GM21723 (cell line): Measurements from ENCODE around the gene MARVELD3.
"Not testable (repeated sequence)": the region's sequence is repeated elsewhere in the genome, so short reads cannot be mapped to it uniquely, and the experiment has no call there.

Source experiments
- ATAC-seq: cut with Tn5 transposase; IDR thresholded peaks from one replicate; pipeline ENCODE4 v1.9.1; 2021; ENCODE audit warnings: mild to moderate bottlenecking, moderate library complexity; ENCODE audit not compliant: unreplicated experiment

The MARVELD3 gene

GRCh38 chr16:71669926-71670536, 44.0 kb downstream of the MARVELD3 start:
- no peak for ATAC-seq

GRCh38 chr16:71670537-71670936, 44.6 kb downstream of the MARVELD3 start:
- no peak for ATAC-seq

- ATAC-seq, result no peak
Observed at GRCh38 chr16:71671165-71671564, 45.2 kb downstream of the MARVELD3 start.

GRCh38 chr16:71672125-71672524, 46.1 kb downstream of the MARVELD3 start:
- no peak for ATAC-seq

- no peak for ATAC-seq
Observed at GRCh38 chr16:71672803-71673581, 47.0 kb downstream of the MARVELD3 start.

- ATAC-seq, result no peak
Observed at GRCh38 chr16:71673582-71673973, 47.6 kb downstream of the MARVELD3 start.

GRCh38 chr16:71674229-71674628, 48.2 kb downstream of the MARVELD3 start:
- no peak for ATAC-seq

GRCh38 chr16:71675380-71675779, 49.4 kb downstream of the MARVELD3 start:
- no peak for ATAC-seq

GRCh38 chr16:71676236-71676635, 50.3 kb downstream of the MARVELD3 start:
- ATAC-seq, result no peak

GRCh38 chr16:71681360-71681759, 55.4 kb downstream of the MARVELD3 start:
- no peak for ATAC-seq

- not testable (repeated sequence) for ATAC-seq
Observed at GRCh38 chr16:71684280-71684679, 58.3 kb downstream of the MARVELD3 start.
